Uterus (tissue), 2 donors: ENCODE measurements around the gene GUCD1.

Experiments used
- POLR2A ChIP-seq, 2 donors: fragments of 450-650 bp; IDR thresholded peaks; one replicate each; pipeline ENCODE4 v1.6.1; 2016; ENCODE audit warnings: antibody characterized with exemption in 2 of 2, mild to moderate bottlenecking in 1 of 2, moderate library complexity in 1 of 2
- TF ChIP-seq, protein P1 (sequence below), 4 experiments: fragments of 200-600 bp in 2 of 4; fragments of 450-650 bp in 2 of 4; sonication (generic) in 2 of 4; IDR thresholded peaks; one replicate each; pipeline ENCODE4 v1.5.1; 2016 to 2019; ENCODE audit warnings: antibody characterized with exemption in 4 of 4, mild to moderate bottlenecking in 2 of 4, moderate library complexity in 1 of 4

GRCh38 chr22:24580276-24580675 is 25.3 kb upstream of the GUCD1 start:
- TF ChIP-seq, protein P1, sequence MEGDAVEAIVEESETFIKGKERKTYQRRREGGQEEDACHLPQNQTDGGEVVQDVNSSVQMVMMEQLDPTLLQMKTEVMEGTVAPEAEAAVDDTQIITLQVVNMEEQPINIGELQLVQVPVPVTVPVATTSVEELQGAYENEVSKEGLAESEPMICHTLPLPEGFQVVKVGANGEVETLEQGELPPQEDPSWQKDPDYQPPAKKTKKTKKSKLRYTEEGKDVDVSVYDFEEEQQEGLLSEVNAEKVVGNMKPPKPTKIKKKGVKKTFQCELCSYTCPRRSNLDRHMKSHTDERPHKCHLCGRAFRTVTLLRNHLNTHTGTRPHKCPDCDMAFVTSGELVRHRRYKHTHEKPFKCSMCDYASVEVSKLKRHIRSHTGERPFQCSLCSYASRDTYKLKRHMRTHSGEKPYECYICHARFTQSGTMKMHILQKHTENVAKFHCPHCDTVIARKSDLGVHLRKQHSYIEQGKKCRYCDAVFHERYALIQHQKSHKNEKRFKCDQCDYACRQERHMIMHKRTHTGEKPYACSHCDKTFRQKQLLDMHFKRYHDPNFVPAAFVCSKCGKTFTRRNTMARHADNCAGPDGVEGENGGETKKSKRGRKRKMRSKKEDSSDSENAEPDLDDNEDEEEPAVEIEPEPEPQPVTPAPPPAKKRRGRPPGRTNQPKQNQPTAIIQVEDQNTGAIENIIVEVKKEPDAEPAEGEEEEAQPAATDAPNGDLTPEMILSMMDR (IDR thresholded peaks at IDR 0.05): no peak
- TF ChIP-seq POLR2A (IDR thresholded peaks at IDR 0.05): no peak
